Stimulated activated CD8-positive, alpha-beta memory T cell treated with anti-CD3 and anti-CD28 coated beads, Interleukin-12 subunit alpha, Interleukin-12 subunit beta, amount 100 ng/mL, for 1 hour (primary cell): ENCODE data around the gene SEMA5B.

Experiments used
- DNase-seq: peaks from one replicate; pipeline ENCODE4 v3.0.0-alpha.2; 2020; ENCODE audit warnings: low read depth

The SEMA5B gene

DNA sequence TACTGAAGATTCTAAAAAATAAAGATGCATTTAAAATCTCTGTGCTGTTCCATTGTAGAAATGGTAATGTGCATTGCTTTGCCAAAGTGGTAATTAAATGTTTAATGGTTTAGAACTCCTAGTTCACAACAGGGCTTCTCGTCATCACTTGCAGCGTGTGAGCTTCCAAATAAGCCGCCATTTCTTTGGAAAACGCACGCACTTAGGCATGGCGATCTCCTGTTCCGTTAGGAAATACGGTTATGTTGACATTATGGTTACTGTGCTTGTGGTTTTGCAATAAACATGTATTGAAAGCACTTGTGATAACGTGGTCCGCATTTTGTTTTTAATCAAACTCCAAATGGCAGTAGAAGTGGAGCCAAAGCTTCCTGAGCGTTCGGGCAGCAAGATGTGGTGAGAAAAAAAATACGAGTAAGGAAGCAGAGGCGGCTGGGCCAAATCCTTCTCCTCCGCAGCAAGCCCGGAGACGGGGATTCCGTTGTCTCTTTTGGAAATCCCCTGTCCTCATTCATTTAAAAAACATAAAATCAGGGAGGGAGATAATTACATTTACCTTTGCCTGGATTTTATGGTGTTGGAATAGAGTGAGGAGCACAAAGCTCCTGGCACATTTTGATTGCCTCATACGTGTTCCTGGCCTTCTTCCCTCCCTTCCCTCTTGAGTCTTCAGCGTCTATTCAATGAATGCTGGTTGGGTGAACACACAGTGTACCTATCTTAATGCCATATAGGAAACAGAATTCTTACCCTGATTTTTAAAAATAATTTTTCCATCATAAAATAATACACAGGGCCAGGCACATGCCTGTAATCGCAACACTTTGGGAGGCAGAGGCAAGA is 135.2 kb downstream of the SEMA5B start:
- DNase-seq = no peak

DNA sequence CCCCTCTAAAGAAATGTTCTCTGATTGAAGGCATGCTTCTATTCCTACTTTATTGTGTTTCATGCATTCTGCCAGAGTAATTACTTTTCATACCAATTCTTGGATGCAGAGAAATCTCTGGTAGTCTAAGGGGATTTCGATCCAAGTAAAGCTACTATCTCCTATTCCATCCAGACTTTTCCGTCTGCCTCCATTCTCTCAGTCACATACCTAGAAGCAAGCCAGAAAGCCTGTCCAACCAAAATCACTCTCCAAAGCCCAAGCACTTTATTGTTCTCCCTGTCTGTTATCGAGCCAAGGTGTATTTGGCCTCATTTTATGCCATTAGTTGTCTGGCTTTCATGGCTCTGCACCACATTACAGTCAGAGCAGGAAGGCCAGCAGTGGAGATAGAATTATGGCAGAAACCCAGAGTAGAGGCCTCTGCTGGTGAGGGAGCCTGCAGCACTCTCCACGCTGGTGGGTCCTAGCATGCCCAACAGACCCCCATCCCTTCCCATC is 136.8 kb downstream of the SEMA5B start:
- DNase-seq = no peak

GRCh38 chr3:122890077-122890719 is 137.4 kb downstream of the SEMA5B start:
- no peak for DNase-seq

DNA sequence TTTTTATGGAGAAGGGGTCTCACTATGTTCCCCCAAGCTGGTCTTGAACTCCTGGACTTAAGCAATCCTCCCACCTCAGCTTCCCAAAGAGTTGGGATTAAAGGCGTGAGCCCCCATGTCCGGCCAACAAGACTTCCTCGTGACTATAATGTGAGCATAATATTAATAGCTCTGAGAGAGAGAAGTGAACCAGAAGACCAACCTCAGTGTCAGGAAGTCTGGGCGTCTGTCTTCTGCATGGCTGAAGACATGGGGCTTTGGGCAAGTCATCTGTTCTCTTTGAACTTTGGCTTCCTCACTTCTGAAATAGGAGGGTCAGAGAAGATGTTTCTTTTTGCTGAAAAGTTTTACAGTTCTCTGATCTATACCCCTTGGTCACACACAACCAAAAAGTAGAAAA is 140.6 kb downstream of the SEMA5B start:
- DNase-seq = no peak

DNA sequence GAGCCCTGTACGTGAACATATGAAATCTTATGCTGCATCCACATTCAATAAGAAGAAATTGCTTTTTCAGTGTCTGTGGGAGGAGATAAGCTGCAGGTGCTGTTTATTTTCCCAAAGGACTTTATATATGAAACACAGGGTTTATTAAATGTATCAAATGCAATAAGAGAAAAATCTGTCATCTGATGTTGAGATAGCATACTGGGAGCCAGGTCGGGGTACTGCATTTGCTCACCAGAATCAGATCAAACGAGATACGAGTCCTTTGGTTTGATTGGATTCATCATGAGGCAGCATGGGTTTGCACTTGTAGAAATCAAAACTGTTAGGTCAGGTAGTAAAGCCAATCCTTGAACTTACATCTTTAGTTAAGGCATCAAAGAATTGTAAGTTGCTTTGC is 141.3 kb downstream of the SEMA5B start:
- DNase-seq = no peak

DNA sequence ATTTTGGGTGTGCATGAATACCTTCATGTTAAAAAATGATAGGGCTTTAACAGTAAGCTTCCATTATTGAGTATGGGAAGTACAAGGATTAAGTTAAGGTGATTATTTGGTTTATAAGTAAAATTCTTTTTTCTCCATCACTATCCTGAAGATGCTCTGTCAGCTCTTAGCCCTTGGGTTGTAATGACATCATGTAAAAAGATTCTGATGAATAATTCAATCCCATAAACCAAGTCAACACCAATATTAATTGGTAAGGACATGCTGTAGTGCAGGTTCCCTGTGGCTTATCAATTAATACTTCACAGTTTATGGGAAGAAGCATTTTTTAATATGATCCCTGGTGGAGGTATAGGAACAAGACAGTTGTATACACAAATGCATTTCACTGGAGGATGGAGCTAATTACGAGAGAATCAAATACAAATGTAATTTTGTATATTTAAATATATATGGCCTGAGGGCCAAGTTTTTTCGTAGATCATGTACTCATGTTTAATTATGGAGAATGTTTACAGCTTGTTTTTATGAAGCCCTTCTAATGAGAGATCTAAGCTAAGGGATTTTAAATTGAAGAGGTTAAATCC is 145.1 kb downstream of the SEMA5B start:
- DNase-seq = no peak

- no peak for DNase-seq
Measured at GRCh38 chr3:122880624-122881023, 146.9 kb downstream of the SEMA5B start.

- no peak for DNase-seq
Measured at GRCh38 chr3:122880173-122880572, 147.4 kb downstream of the SEMA5B start.

GRCh38 chr3:122875547-122876127 is 151.9 kb downstream of the SEMA5B start:
- DNase-seq = no peak

DNA sequence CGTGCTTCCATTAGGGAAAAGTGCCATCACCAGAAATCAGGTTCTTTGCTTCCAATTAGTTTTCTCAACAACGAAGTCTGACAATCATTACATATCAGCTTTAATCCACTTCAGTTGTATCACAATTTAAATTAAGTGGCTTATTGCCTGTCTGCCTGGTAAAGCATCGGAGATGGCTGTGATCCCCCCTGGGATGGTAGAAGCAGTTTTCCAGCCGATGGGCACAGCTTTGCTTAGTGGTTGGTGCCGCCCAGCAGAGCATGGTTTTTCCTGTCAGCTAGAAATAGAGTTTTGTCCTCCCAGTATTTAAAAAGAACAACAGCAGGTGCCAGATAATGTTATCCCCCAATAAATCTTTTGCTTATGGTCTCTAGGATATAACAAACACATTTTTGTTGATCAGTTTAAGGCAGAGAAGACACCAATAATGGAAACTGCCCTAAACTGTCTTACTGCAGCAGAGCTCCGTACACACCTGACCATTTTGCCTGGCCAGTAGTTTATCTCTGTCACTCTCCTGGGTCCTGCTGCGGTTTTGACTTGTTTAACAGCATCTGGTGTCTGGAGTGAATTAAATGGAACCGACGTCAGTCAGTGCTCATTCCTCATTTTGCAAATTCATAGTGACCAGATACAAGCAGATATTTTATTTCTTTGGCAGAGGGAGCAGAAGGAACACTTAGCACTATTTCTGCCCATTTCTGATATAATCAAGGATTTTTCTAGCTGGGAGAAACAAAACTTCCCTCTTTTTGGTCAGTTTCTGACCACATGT is 153.6 kb downstream of the SEMA5B start:
- no peak for DNase-seq

DNA sequence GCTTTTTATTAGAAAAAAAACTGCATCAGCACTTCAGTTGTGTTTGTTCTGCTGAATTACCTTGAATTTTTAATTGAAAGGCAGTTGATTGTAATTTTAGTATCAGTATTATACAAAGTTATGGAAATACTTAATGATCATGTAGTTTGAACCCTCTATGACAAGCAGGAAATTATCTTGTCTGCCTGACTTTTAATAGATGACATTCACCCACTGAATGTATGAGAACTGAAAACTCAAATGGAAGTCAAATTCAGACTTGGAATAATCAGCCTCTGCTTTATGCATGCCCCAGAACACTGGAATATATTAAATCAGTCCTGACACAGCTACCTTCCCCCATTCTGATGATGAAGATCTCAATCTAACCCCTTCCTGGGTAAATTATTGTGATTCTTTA is 159.2 kb downstream of the SEMA5B start:
- DNase-seq = no peak

DNA sequence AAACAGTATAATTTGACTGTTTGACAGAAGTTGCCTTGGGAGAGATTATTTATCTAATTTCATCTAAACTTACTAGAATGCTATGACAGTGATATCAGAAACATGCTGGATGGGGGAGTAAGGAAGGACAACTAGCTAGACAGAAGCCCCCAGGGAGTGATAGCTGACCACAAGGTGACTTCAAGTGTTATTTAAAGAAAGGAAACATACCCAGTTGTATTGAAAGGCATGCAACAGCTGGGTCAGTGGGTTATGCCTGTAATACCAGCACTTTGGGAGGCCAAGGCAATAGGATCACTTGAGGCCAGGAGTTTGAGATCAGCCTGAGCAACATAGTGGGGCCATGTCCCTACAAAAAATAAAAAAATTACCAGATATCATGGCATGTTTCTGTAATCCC is 163.1 kb downstream of the SEMA5B start:
- no peak for DNase-seq

GRCh38 chr3:122862381-122862780 is 165.2 kb downstream of the SEMA5B start:
- no peak for DNase-seq
